PC-9 (cell line): Measurements from ENCODE around the gene ABCB9. TPM values are rescaled to one million over a fixed set of nuclear protein-coding genes. Genes with fewer than 3 reads are reported as not detected.

Experiments
- BruUV-seq: library from RNA; stranded (reverse); fragments of 400-500 nt; replicated peaks from 2 replicates; lab custom pipeline; 2021; lab: Mats Ljungman, UMichigan
- CTCF ChIA-PET: fragments of 300-600 bp; sonication (Branson Sonifier 250); formaldehyde crosslinking; loops from one replicate; lab custom pipeline; 2022; ENCODE audit warnings: antibody characterized with exemption; lab: Charles Lee
- POLR2A ChIA-PET: fragments of 300-600 bp; sonication (Branson Sonifier 250); formaldehyde crosslinking; loops from one replicate; lab custom pipeline; 2022; ENCODE audit warnings: antibody characterized with exemption; ENCODE audit not compliant: unreplicated experiment; lab: Charles Lee
- DNase-seq, 2 experiments: peaks; one replicate each; pipeline versions ENCODE4 v3.0.0 to v3.0.0-alpha.2; 2015 to 2022; ENCODE audit warnings: mixed read lengths in 1 of 2
- H2AFZ ChIP-seq: fragments of 200-600 bp; sonication (generic); 2 replicates; pipeline ENCODE4 v1.8.1; 2017; ENCODE audit warnings: antibody characterized with exemption
- H3F3A ChIP-seq: fragments of 200-600 bp; sonication (generic); 2 replicates; pipeline ENCODE4 v1.8.1; 2017; ENCODE audit warnings: antibody characterized with exemption, mild to moderate bottlenecking, low read depth; ENCODE audit not compliant: insufficient read depth
- H3K27ac ChIP-seq: fragments of 200-600 bp; sonication (generic); 2 replicates; pipeline ENCODE4 v1.6.1; 2016; ENCODE audit warnings: mixed run types
- H3K27me3 ChIP-seq: fragments of 200-600 bp; sonication (generic); 2 replicates; pipeline ENCODE4 v1.6.1; 2016; ENCODE audit warnings: low read depth, mixed run types; ENCODE audit not compliant: insufficient read depth
- H3K36me3 ChIP-seq: fragments of 200-600 bp; sonication (generic); 2 replicates; pipeline ENCODE4 v1.6.1; 2016; ENCODE audit warnings: low read depth, mixed run types
- H3K4me1 ChIP-seq: fragments of 200-600 bp; sonication (generic); replicated peaks from 2 replicates; pipeline ENCODE4 v1.6.1; 2016; ENCODE audit warnings: mixed run types; ENCODE audit not compliant: insufficient read depth
- H3K4me2 ChIP-seq: fragments of 200-600 bp; sonication (generic); 2 replicates; pipeline ENCODE4 v1.6.1; 2017; ENCODE audit warnings: mixed run types
- H3K4me3 ChIP-seq: fragments of 200-600 bp; sonication (generic); 2 replicates; pipeline ENCODE4 v1.6.1; 2016; ENCODE audit warnings: mixed run types
- H3K79me2 ChIP-seq: fragments of 200-600 bp; sonication (generic); 2 replicates; pipeline ENCODE4 v1.6.1; 2017; ENCODE audit warnings: low read depth, mixed run types
- H3K9me2 ChIP-seq: fragments of 200-600 bp; sonication (generic); 2 replicates; pipeline ENCODE4 v1.8.1; 2017; ENCODE audit warnings: mild to moderate bottlenecking; ENCODE audit not compliant: insufficient read depth
- H3K9me3 ChIP-seq: fragments of 200-600 bp; sonication (generic); 2 replicates; pipeline ENCODE4 v1.8.1; 2016; ENCODE audit warnings: low read depth; ENCODE audit not compliant: insufficient read depth
- H4K20me1 ChIP-seq: fragments of 200-600 bp; sonication (generic); 2 replicates; pipeline ENCODE4 v1.8.1; 2017; ENCODE audit not compliant: insufficient read depth
- EZH2 ChIP-seq: fragments of 200-600 bp; sonication (generic); IDR thresholded peaks from 2 replicates; pipeline ENCODE4 v1.8.0; 2017; ENCODE audit warnings: antibody characterized with exemption, low read depth
- intact Hi-C: fragments of 100-400 bp; cut with micrococcal nuclease; formaldehyde crosslinking; loops from one replicate; pipeline ENCODE4 v1.10.0; 2022; ENCODE audit not compliant: unreplicated experiment
- total RNA-seq: library from RNA; stranded (reverse); gene quantifications from 2 replicates; pipeline ENCODE4 v1.2.3, GENCODE V29; 2021
- TF ChIP-seq, protein P1 (sequence below): fragments of 200-600 bp; sonication (generic); conservative IDR thresholded peaks from 2 replicates; pipeline ENCODE4 v1.6.1; 2017; ENCODE audit warnings: mixed run types, antibody characterized with exemption, mild to moderate bottlenecking, moderate library complexity

Gene ABCB9
- total RNA-seq, 1 experiment from 2014 or later = 13.0 TPM

DNA sequence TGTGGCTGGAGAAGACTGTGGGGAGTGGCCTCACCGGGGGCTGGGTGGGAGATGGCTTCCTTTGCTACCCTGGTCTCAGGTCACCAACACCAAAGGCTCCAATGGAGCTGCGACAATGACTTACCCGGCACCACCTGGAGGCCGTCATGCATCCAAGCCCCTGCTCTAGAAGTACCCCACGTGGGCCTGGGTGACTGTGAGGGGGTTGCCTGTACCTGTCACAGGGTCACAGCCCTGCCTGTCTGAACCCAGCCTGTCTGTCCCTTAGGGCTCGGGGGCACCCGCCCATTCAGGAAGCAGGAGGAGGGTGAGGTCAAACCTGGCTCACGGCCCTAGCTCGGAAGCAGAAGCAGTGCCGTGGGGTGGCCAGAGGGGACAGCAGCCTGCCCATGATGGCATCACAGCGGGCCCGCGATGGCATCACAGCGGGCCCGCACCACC lies 18.9 kb downstream of the ABCB9 start:
- TF ChIP-seq, protein P1, sequence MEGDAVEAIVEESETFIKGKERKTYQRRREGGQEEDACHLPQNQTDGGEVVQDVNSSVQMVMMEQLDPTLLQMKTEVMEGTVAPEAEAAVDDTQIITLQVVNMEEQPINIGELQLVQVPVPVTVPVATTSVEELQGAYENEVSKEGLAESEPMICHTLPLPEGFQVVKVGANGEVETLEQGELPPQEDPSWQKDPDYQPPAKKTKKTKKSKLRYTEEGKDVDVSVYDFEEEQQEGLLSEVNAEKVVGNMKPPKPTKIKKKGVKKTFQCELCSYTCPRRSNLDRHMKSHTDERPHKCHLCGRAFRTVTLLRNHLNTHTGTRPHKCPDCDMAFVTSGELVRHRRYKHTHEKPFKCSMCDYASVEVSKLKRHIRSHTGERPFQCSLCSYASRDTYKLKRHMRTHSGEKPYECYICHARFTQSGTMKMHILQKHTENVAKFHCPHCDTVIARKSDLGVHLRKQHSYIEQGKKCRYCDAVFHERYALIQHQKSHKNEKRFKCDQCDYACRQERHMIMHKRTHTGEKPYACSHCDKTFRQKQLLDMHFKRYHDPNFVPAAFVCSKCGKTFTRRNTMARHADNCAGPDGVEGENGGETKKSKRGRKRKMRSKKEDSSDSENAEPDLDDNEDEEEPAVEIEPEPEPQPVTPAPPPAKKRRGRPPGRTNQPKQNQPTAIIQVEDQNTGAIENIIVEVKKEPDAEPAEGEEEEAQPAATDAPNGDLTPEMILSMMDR = no peak
- no peak for TF ChIP-seq EZH2
- H3F3A ChIP-seq = peaks cover 26% of the 10 kb centered on the region; the same call in 1 of the 2 replicates
- no peaks in the 10 kb centered on the region for H3K36me3 ChIP-seq
- no peak for DNase-seq
- no peaks in the 10 kb centered on the region for H3K9me3 ChIP-seq
- intact Hi-C loops = no loop called here
- POLR2A ChIA-PET = interaction anchor here (0.5 to 0.6 kb wide), 2 partner anchors 27 to 87 kb away, joined by 3 to 4 read pairs; no protein-coding TSS in a partner anchor
- no peak overlapping the region for H3K4me2 ChIP-seq
- peaks cover 57% of the 10 kb centered on the region for H3K4me1 ChIP-seq
- no peaks in the 10 kb centered on the region for H4K20me1 ChIP-seq
- H3K79me2 ChIP-seq = no peaks in the 10 kb centered on the region
- peak overlapping the region; percentile 58 for H3K27ac ChIP-seq
- CTCF ChIA-PET = interaction anchor here (0.6 kb wide), 2 partner anchors 107 to 143 kb away, joined by 3 to 12 read pairs; no protein-coding TSS in a partner anchor
- no TSS peak for BruUV-seq
- H3K27me3 ChIP-seq = no peaks in the 10 kb centered on the region
- no peak overlapping the region for H2AFZ ChIP-seq
- H3K9me2 ChIP-seq = no peaks in the 10 kb centered on the region
- H3K4me3 ChIP-seq = no peak overlapping the region

DNA sequence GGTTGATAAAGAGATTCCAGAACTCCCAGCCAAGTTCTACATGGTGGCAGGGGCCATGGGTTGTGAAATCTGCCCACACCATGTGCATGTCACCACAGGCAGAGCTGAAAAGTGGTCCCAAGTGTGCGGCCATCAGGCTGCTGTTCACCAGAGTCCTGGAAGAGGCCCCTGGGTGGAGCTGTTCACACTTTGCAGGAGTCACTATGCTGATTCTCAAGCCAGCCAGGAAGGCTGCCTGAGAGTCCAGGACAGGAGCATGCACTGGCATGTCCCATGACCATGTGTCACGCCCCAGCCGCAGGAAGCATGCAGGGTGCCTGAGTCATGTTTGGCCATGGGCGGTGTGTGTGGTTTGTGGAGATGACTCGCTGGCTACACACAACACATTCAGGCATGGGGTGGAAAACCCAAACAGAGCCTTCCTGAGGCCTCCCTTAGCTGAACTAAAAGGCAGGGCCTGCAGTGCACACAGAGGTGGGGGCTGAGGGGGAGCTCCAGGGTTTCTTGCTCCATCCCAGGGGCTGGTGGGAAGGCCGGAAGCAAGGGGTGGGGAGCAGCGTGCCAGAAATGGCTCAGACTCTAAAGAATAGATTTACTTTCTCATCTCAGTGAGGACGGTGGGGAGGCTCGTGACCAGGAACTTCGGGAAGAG lies 19.4 kb downstream of the ABCB9 start:
- BruUV-seq = no TSS peak
- POLR2A ChIA-PET = interaction anchor here (0.5 to 0.6 kb wide), 2 partner anchors 27 to 87 kb away, joined by 3 to 4 read pairs; no protein-coding TSS in a partner anchor

More for the DNA sequence above, 19.4 kb downstream of the ABCB9 start:
- Histone ChIP-seq H3F3A (peaks cover 29% of the 10 kb centered on the region; the same call in 1 of the 2 replicates), H3K4me2 (peak overlapping the region; percentile 14; the same call in 1 of the 2 replicates), H3K4me1 (peaks cover 62% of the 10 kb centered on the region), H3K9me2 (no peaks in the 10 kb centered on the region), H3K27me3 (no peaks in the 10 kb centered on the region), H2AFZ (no peak overlapping the region), H4K20me1 (no peaks in the 10 kb centered on the region), H3K79me2 (no peaks in the 10 kb centered on the region), H3K4me3 (no peak overlapping the region), H3K27ac (peak overlapping the region; percentile 58), H3K9me3 (no peaks in the 10 kb centered on the region), H3K36me3 (no peaks in the 10 kb centered on the region)
- TF ChIP-seq EZH2 = no peak
- TF ChIP-seq, protein P1 = no peak; the same call in 1 of the 2 replicates
- CTCF ChIA-PET = interaction anchor here (0.6 to 0.7 kb wide), 3 partner anchors 29 to 142 kb away, joined by 3 to 12 read pairs (median 3); no protein-coding TSS in a partner anchor
- peak; percentile 87 to 91 for DNase-seq
- intact Hi-C loops = loop anchor here (1.0 kb wide), 1 partner anchor 75 kb away; no protein-coding TSS in a partner anchor
